NCI-H187 treated with DMSO at 0.1 percent for 48 hours (cell line): ENCODE data around the gene CCDC200.
"Not testable (repeated sequence)": the region's sequence is repeated elsewhere in the genome, so short reads cannot be mapped to it uniquely, and the experiment has no call there.

Experiments used
- DNase-seq: peaks from one replicate; lab custom pipeline; 2025; lab: John Stamatoyannopoulos, UW

The CCDC200 gene

DNA sequence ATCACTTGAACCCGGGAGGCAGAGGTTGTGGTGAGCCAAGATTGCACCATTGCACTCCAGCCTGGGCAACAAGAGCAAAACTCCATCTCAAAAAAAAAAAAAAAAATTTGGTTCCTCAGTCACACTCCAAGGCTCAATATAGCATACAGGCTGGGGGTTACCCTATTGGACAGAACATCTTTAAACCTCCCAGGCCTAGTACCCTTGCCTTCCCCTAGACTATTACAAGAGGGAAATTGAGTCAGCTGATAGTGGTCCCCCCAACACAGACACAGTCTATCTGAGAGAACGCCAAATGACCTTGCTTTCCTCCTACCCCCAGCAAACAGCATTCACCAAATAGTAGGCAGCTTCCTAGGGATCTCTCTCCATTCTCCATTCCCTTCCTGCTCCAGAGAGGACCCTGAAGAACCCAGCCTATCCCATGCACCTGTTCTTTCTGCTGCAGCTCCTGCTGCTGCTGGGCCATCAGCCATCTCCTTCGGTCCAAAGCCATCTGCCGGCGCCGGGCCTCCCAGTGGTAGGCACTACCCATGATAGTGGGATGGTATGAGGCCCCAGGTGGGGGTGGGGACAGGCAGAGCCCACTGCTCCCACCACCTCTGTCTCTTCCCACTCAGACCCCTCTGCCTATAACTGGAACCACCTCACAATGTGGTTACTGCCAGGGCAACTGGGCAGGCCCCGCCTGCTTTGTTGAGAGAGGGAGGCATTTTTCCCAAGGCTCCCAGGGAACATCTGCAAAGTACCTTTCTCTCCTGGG lies at the start of gene CCDC200:
Gene CCDC200 (minus strand): TSS at position 604 of the 763 bp plus-strand sequence. CDS start 69 bp downstream, at position 535.
- not testable (repeated sequence) for DNase-seq

DNA sequence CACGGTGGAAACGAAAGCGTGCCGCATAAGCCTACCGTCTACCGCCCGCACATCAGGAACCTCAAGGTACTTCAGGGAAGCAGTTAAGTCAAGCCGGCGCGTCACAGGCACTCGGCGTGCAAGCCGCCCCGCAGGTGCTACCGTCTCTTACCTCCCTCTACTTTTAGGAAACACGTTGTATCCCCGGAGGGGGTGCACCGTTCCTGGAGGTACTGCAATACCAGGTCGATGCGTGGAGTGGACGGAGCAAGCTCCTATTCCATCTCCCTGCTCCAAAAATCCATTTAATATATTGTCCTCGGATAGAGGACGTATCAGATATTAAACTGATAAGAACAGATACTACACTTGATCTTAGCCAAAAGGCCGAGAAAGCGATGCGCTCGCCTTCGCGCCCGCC lies 44.5 kb upstream of the CCDC200 start:
- DNase-seq, result not testable (repeated sequence)

DNA sequence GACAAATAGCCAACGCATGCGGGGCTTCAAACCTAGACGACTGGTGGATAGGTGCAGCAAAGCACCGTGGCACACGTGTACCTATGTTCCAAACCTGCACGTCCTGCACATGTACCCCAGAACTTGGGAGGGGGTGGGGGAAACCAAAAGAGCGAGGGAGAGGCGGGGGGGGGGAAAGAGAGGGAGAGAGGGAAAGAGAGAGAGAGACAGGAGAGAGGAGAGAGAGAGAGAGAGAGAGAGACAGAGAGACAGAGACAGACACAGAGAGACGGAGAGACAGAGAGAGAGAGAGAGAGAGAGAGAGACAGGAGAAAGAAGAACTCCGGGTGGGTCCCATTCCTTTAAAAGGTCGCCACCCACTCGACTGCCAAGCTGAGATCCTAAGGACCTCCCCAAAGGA lies 44.1 kb upstream of the CCDC200 start:
- not testable (repeated sequence) for DNase-seq

DNA sequence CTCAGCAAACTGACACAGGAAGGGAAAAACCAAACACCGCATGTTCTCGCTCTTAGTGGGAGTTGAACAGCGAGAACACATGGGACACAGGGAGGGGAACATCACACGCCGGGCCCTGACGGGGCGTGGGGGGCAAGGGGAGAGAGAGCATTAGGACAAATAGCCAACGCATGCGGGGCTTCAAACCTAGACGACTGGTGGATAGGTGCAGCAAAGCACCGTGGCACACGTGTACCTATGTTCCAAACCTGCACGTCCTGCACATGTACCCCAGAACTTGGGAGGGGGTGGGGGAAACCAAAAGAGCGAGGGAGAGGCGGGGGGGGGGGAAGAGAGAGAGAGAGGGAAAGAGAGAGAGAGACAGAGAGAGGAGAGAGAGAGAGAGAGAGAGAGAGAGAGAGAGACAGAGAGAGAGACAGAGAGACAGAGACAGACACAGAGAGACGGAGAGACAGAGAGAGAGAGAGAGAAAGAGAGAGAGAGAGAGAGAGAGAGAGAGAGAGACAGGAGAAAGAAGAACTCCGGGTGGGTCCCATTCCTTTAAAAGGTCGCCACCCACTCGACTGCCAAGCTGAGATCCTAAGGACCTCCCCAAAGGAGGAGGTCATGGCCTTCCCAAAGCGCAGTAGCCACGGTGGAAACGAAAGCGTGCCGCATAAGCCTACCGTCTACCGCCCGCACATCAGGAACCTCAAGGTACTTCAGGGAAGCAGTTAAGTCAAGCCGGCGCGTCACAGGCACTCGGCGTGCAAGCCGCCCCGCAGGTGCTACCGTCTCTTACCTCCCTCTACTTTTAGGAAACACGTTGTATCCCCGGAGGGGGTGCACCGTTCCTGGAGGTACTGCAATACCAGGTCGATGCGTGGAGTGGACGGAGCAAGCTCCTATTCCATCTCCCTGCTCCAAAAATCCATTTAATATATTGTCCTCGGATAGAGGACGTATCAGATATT lies 42.4 kb upstream of the CCDC200 start:
- not testable (repeated sequence) for DNase-seq

DNA sequence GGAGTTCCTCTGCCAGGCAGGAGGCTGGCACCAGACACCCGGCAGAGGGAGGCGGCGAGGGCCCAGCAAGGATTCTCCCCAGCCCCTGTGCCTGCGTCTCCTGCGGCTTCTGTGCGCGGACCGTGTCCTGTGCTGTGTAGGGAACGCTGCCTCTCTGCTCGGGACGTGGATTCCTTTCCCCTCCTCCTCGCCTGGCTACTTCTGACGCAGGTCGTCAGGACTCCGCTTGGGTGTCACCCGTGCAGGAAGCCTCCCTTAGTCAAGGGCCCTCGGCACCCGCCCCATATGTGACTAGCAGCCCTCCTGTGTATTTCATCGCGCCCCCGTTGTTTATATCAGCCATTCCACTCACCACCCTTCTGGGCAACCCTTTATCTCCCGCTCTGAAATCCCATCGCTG lies 18.0 kb upstream of the CCDC200 start:
- DNase-seq, result not testable (repeated sequence)

DNA sequence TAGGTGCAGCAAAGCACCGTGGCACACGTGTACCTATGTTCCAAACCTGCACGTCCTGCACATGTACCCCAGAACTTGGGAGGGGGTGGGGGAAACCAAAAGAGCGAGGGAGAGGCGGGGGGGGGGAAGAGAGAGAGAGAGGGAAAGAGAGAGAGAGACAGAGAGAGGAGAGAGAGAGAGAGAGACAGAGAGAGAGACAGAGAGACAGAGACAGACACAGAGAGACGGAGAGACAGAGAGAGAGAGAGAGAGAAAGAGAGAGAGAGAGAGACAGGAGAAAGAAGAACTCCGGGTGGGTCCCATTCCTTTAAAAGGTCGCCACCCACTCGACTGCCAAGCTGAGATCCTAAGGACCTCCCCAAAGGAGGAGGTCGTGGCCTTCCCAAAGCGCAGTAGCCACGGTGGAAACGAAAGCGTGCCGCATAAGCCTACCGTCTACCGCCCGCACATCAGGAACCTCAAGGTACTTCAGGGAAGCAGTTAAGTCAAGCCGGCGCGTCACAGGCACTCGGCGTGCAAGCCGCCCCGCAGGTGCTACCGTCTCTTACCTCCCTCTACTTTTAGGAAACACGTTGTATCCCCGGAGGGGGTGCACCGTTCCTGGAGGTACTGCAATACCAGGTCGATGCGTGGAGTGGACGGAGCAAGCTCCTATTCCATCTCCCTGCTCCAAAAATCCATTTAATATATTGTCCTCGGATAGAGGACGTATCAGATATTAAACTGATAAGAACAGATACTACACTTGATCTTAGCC lies 12.4 kb upstream of the CCDC200 start:
- not testable (repeated sequence) for DNase-seq

DNA sequence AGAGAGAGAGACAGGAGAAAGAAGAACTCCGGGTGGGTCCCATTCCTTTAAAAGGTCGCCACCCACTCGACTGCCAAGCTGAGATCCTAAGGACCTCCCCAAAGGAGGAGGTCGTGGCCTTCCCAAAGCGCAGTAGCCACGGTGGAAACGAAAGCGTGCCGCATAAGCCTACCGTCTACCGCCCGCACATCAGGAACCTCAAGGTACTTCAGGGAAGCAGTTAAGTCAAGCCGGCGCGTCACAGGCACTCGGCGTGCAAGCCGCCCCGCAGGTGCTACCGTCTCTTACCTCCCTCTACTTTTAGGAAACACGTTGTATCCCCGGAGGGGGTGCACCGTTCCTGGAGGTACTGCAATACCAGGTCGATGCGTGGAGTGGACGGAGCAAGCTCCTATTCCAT lies 11.2 kb upstream of the CCDC200 start:
- not testable (repeated sequence) for DNase-seq

DNA sequence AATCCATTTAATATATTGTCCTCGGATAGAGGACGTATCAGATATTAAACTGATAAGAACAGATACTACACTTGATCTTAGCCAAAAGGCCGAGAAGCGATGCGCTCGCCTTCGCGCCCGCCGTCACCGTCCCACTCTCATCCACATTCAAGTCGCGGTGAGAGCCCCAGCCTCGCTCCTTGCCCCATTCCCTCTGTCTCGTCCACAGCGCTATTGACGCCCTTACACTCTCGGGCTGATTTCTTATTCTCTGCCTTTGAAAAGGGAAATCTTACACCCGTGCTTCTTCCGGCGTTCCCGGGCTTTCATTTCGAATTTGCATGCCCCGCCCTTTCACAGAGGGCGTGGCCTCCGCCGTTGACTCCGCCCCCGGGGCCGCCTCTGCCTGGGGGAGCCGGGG lies 5.5 kb upstream of the CCDC200 start, which contains the start of gene RNU2-1:
Gene RNU2-1 (minus strand): TSS at position 101 of the 400 bp plus-strand sequence.
- DNase-seq, result not testable (repeated sequence)

DNA sequence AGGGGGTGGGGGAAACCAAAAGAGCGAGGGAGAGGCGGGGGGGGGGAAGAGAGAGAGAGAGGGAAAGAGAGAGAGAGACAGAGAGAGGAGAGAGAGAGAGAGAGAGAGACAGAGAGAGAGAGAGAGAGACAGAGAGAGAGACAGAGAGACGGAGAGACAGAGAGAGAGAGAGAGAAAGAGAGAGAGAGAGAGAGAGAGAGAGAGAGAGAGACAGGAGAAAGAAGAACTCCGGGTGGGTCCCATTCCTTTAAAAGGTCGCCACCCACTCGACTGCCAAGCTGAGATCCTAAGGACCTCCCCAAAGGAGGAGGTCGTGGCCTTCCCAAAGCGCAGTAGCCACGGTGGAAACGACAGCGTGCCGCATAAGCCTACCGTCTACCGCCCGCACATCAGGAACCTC lies 4.8 kb upstream of the CCDC200 start:
- DNase-seq, result not testable (repeated sequence)

DNA sequence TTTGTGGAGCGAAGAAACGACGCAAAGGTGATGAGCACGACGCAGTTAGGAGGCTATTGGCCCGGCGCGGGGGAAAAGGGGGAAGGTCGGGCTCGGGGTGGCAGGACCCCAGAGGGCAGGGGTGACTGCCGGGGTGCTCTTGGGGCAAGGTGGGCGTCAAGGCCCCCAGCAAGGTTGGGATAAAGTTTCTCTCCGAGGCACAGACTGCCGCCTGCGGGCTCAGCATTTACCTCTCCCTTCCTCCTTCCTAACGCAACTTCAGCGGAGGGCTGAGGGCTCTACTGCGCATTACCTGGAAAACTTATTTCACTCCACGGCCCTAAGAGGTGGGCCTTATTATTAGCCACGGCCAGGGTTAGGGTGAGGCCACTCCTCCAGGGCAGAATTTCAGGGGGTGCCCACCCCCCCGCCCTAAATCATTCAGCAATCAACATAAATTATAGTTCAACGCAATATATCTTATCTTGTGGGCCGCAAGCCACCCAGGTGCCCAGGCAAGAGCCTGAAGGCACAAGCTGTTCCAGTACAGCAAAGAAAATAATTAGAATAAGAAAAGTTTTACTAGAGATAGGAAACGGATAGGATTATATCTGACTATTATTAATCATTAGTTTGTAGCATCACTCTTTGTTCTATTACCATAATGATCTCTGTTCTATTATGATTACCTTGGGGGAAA lies 3.7 kb upstream of the CCDC200 start:
- DNase-seq, result not testable (repeated sequence)

DNA sequence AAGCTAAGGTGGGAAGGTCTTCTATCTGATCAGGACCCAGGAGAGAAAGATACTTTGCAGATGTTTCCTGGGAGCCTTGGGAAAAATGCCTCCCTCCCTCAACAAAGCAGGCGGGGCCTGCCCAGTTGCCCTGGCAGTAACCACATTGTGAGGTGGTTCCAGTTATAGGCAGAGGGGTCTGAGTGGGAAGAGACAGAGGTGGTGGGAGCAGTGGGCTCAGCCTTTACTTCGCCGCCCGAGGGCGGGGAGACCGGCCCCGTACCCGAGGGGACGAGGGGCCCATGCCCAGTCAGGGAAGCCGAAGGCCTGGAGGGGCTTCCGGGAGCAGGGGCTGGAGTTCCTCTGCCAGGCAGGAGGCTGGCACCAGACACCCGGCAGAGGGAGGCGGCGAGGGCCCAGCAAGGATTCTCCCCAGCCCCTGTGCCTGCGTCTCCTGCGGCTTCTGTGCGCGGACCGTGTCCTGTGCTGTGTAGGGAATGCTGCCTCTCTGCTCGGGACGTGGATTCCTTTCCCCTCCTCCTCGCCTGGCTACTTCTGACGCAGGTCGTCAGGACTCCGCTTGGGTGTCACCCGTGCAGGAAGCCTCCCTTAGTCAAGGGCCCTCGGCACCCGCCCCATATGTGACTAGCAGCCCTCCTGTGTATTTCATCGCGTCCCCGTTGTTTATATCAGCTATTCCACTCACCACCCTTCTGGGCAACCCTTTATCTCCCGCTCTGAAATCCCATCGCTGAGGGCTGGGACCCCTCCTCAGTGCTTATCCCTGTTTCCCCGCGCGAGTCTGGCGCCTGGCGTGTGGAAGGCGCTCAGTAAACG lies 3.0 kb upstream of the CCDC200 start:
- DNase-seq, result not testable (repeated sequence)

DNA sequence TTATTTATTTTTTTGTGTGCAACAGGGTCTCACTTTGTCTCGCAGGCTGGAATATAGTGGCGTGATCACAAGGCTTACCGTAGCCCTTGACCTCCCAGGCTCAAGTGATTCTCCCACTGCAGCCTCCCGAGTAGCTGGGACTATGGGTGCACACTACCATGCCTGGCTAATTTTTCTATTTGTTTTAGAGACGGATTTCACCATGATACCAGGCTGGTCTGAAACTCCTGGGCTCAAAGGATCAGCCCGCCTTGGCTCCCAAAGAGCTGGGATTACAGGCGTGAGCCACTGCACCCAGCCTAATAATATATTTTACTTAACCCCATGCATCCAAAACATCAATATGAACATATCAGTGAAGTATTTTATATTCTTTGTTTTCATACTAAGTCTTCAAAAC lies 2.0 kb downstream of the CCDC200 start:
- no peak for DNase-seq

DNA sequence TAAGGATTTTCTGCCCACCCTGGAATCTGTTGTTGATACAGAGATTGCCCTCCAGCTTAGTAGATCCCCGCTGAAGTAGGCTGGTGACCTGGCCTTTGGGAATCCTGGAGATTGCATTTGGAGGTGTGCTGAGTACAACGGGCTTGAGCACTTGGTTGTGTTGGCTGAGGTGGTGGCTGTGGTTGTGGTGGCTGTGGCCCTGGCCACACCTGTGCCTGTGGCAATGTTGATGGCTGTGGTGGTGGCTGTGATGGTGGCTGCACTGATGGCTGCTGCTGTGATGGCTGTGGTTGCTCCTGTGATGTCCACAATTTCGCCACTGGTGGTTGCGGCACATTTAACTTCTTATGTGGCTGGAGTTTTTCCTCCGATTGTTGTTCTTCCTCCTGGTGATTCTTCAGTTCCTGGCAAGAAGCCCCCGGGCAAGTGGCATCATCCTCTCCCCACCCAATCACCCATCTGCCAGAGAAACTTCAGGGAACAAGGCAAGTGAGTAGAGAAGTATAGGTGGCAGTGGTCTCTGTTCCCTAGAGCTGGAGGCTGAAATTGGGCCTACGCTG lies 4.2 kb downstream of the CCDC200 start:
- no peak for DNase-seq

DNA sequence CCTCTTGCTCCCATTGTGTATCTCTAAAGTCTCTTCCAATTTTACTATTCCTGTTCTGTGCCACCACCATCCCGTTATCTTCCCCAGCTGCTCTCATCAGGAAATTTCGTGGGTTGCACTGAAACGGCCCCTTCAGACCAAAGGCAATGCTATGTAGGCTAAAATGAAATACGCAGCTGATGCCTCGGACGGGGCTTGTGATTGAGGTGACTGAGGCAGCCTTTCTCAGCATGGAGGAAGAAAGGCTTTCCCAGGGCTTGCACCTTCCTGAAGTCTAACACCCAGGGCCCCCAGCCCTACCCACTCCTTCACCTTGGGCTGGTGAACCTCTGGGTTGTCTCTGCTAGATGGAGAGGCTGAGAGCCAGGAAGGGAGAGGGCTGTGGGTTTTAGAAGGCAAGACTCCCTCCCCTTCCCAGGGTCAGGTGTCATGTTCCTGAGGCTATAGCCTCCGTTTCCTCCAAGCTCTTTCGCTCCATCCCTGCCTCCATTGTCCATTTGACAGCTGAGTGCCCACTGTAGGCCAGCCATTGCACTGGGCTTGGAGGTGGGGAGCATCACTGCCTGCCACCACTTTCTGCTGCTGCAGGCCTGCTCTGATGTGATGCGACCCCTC lies 7.8 kb downstream of the CCDC200 start:
- no peak for DNase-seq

DNA sequence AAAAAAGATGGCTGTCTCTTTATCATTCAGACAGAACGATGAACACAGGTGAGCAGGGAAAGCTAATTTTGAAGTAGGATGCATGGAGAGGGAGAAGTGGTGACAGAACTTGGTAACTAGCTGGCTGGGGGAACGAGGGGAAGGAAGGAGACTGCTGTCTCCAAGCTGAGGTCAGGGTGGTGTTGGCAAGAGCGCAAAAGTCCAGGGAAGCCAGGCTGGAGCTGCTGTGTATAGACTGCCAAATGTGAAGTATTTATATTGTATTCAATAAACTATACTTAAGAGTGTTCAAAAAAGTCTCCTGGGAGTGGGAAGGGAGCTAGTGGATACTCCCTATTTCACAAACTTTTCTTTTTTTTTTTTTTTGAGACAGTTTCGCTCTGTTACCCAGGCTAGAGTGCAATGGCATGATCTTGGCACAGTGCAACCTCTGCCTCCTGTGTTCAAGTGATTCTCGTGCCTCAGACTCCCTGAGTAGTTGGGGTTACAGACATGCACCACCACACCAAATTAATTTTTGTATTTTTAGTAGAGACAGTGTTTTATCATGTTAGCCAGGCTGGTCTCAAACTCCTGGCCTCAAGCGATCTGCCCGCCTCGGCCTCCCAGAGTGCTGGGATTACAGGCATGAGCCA lies 8.6 kb downstream of the CCDC200 start:
- no peak for DNase-seq

DNA sequence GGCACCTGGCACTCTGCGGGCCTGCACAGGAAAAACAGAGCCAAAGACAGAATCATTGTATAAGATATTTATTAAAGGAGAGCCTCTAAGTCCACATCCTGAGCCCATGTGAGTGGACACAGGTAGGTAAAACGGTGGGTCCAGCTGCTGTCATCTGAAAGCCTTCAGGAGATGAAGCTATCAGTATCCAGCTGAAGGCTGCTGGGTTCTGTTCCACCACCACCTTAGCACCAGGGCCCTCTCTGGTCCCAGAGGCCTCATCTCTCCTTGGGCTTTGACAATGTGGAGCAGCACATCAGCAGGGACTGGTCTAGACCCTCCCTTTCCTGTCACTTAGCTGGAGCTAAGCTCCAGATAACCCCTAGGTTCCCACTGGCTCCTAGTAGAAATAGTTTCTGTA lies 9.4 kb downstream of the CCDC200 start:
- no peak for DNase-seq

DNA sequence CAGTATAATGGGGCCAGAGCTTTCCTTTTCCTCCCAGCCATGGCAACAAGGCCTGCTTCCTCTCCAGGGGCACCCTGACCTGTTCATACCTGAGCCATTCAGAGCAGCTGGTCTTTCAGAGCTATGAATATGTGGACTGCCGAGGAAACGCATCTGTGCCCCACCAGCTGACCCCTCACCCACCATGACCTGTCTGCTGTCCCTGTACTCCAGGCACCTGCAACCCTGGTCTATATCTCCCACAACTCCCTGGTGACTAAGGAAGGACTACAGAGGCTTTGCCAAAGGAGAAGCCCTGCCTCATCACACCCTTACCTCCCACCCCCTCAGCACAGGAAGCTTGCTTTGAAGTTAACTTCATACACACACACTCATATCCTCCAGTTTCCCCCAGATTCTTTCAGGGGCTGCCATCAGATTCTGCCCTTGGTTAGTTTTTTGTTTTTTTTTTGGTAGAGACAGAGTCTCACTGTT lies 10.8 kb downstream of the CCDC200 start:
- no peak for DNase-seq

DNA sequence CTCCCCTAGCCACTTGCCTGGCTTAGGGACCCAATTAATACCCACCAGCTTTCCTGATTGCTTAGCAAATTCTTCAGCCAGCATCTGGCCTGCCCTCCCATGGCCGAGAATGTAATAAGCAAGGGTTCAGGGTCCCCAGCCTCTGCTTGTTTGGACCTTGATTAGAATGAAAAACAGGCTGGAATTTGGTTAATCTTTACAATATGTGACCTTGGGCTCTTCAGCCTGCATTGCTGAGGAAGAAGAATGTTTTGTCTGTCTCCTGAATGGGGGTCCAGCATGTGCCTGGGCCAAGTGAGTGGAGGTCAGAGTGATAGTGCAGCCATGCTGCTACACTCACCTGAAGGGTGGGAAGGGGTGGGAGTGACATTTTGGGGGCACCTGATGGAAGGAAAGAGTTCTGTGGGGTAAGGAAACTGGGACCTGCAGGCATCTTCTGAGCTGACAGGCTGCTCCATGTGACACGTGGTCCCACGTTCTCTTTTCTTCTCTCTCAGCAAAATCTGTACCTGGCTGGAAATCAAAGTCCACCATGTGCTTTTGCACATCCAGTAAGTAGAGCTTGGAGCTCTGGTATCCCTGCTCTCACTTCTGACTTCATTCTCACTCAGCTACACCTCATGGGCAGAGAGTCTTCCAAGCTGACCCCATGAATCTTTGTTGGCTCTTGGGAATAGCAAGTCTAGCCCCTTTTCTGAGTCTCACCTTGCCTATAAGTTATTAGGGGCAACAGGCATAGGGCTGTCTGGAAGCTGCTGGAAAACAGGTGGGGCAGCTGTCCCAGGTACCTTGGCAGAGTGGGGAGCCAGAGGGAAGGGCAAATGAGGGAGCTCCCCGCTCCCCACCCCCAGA lies 11.4 kb downstream of the CCDC200 start:
- DNase-seq, result no peak
